Ovary (tissue), 9 donors: ENCODE data around the gene EHMT1. TPM values are rescaled to one million over a fixed set of nuclear protein-coding genes. Genes with fewer than 3 reads are reported as not detected.

Experiments used
- DNase-seq, 5 donors: peaks; one replicate each; pipeline ENCODE4 v3.0.0-alpha.2; 2019 to 2020
- H3K27ac ChIP-seq, 2 donors: fragments of 200-600 bp; one replicate each; pipeline versions ENCODE4 v1.5.1 to v1.8.0; 2019 to 2022
- H3K27me3 ChIP-seq: fragments of 200-600 bp; one replicate; pipeline ENCODE4 v1.8.0; 2022
- H3K36me3 ChIP-seq: fragments of 200-600 bp; sonication (generic); one replicate; pipeline ENCODE4 v1.5.1; 2019
- H3K4me1 ChIP-seq: one replicate; pipeline ENCODE4 v1.8.1; 2013; ENCODE audit warnings: mild to moderate bottlenecking, moderate library complexity; ENCODE audit not compliant: insufficient read depth
- H3K4me3 ChIP-seq: fragments of 200-600 bp; sonication (generic); one replicate; pipeline ENCODE4 v1.5.1; 2017
- H3K9me3 ChIP-seq, 2 donors: fragments of 200-600 bp in 1 of 2; sonication (generic) in 1 of 2; one replicate each; pipeline versions ENCODE4 v1.5.1 to v1.8.1; 2013 to 2019; ENCODE audit warnings: mild to moderate bottlenecking in 1 of 2, moderate library complexity in 1 of 2
- CTCF ChIP-seq, 3 donors: fragments of 450-650 bp in 2 of 3; fragments of 200-600 bp in 1 of 3; IDR thresholded peaks; one replicate each; pipeline versions ENCODE4 v1.5.1 to v1.8.0; 2016 to 2022; ENCODE audit warnings: antibody characterized with exemption in 3 of 3, mild to moderate bottlenecking in 1 of 3
- EP300 ChIP-seq: sonication (generic); formaldehyde crosslinking; IDR thresholded peaks from one replicate; pipeline ENCODE4 v1.6.1; 2017; ENCODE audit warnings: antibody characterized with exemption
- POLR2A ChIP-seq: fragments of 450-650 bp; IDR thresholded peaks from one replicate; pipeline ENCODE4 v1.6.1; 2017; ENCODE audit warnings: antibody characterized with exemption, mild to moderate bottlenecking, moderate library complexity
- WGBS, 3 donors: extraction: QIAGEN DNeasy Blood & Tissue Kit in 1 of 3; methylation state at CpG; one replicate each; pipeline versions ENCODE4 v1.1.5 to v1.1.7; 2013 to 2017; 5-methylcytosine and 5-hydroxymethylcytosine counted together
- intact Hi-C, 4 donors: fragments of 100-400 bp; cut with DNase I; formaldehyde crosslinking; loops; one replicate each; pipeline versions ENCODE4 v1.11.0 to v1.15.1; 2022 to 2023
- polyA plus RNA-seq, 2 donors: library from polyadenylated mRNA; stranded (reverse); fragments of 200-250 nt in 1 of 2; fragments of 350-450 nt in 1 of 2; fragmentation: Illumina TruSeq in 1 of 2; extraction: RNeasy Lipid Tissue Mini Kit (QIAGEN cat#74804) in 1 of 2; gene quantifications; one replicate each; pipeline ENCODE4 v1.2.3, GENCODE V29; 2013 to 2014
- total RNA-seq, 7 donors: library from RNA; depleted of rRNA in 2 of 7; stranded (reverse); fragments of >200 nt in 2 of 7; fragmentation: NEBNext Ultra II Directional in 3 of 7; extraction: Animal tissue kit (Norgen Biotek cat#: 25700) in 3 of 7; gene quantifications; one replicate each; pipeline versions ENCODE4 v1.1.0 to v1.2.4, GENCODE V29; 2016 to 2023
- donor health status: DM: no; HTN: no; CAD: no; lungs with moderate emphysema.
- donor health status: DM: no; HTN: no; CAD: no.
- donor health status: Bipolar disorder and iron deficiency.
- donor health status: DM: yes; HTN: yes; CAD: no.
- donor health status: DM: no; HTN: no; CAD: no.
- donor health status: DM: yes; HTN: yes; CAD: no.

The EHMT1 gene
- total and polyA plus RNA-seq, 9 donors, result 40.8 to 98.5 (median 77.9) TPM

- no peak for DNase-seq
- H3K27ac ChIP-seq, result no peak overlapping the region
- peaks cover 2% of the 10 kb centered on the region for H3K4me1 ChIP-seq
- intact Hi-C loops, result no loop called here
- no peak overlapping the region for H3K4me3 ChIP-seq
- H3K36me3 ChIP-seq, result no peaks in the 10 kb centered on the region
- no peaks in the 10 kb centered on the region for H3K27me3 ChIP-seq
- TF ChIP-seq POLR2A, result no peak
- no peak for TF ChIP-seq CTCF (IDR thresholded peaks at IDR 0.05)
- TF ChIP-seq EP300, result no peak
- no peaks in the 10 kb centered on the region for H3K9me3 ChIP-seq
Measured at GRCh38 chr9:137727716-137728115, 108.9 kb downstream of the EHMT1 start.

DNA sequence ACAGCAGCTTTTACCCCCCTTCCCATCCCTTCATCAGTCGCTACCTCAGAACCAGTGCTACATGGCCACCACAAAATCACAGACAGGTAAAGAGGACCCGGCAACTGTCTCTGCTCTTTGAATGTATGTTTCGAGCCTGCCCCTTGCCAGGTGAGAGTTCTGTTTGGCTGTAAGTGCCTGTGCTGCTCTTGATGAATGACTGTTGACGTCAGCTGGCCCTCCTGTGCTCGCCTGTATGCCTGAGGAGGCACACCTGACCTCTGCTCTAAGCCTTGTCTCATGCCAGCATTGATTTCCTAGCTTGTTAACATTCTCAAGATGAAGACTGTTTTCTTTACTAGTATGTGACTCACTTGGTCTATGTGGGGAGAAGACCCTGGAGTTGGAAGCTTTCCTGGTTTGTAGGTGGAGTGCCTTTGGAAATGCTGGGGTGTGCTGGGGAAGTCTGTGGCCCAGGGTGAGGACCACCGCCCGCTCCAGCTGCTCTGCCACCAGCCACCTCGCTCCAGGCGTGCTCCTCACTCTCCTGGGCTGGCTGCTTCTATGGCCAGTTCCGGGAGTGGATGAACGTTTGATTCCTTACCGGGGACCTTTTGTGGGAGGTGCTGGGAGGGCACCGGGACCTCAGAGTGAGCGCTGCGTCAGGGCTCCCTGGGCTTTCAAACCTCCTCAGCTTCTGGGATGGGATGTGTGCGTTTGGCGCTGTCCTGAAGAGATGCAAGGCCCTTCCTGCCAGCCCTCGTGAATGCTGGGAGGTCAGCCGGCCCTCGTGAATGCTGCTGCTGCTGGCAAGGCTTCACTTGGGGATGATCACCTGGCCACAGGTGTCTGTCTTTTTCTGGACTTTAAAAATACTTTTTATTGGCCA, 109.9 kb downstream of the EHMT1 start:
- Histone ChIP-seq H3K4me3 (no peak overlapping the region), H3K27me3 (no peaks in the 10 kb centered on the region), H3K36me3 (no peaks in the 10 kb centered on the region), H3K4me1 (peaks cover 2% of the 10 kb centered on the region), H3K27ac (no peak overlapping the region), H3K9me3 (no peaks in the 10 kb centered on the region)
- 92 to 93% (median 93%) methylated on average over 20 of the region's 20 CpGs for WGBS, 3 donors
- no peak for DNase-seq
- TF ChIP-seq CTCF (IDR thresholded peaks at IDR 0.05), result no peak
- no peak for TF ChIP-seq POLR2A
- TF ChIP-seq EP300, result no peak
- intact Hi-C loops, result no loop called here

DNA sequence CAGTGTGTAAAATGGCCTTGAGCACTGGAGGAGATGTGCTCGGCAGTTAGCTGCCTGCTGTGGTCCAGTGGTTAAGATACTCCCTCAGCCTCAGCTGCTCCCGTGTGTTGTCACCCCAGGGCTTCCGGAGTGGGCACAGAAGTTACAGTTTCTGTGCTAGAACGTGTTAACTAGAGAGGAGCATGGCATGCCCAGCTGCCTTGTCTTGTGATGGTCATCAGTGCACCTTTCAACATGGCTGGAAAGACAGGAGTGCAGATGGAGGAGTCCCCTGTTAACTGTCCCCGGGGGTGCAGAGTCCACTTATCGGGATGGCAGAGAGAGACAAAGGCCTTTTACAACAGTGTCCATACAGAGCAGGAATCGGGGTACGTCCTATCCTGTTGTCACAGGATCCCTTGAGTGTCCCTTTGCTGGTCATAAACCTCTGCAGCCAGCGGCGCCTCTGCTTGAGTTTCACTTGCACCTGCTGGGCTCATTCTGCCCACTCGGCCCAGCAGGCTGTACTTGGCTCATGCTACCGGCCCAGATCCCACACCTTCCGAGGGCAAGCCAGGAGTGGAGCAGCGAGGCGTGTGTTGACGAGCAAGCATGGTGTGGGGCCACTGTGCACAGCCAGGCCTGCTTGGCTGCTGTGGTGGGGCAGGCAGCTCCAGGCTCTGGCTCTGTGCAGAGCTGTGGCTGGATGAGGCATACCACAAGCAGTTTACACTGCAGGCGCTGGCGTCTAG, 112.6 kb downstream of the EHMT1 start:
- Histone ChIP-seq H3K9me3 (no peaks in the 10 kb centered on the region), H3K4me3 (no peak overlapping the region), H3K36me3 (no peaks in the 10 kb centered on the region), H3K27ac (no peak overlapping the region), H3K27me3 (no peaks in the 10 kb centered on the region), H3K4me1 (no peaks in the 10 kb centered on the region)
- TF ChIP-seq EP300 (no peak), POLR2A (no peak), CTCF (IDR thresholded peaks at IDR 0.05) (no peak)
- peak in 1 of 5 donors; percentile 21 for DNase-seq
- WGBS, 3 donors, result 83 to 90% (median 89%) methylated on average over 18 of the region's 18 CpGs
- intact Hi-C loops, result no loop called here

DNA sequence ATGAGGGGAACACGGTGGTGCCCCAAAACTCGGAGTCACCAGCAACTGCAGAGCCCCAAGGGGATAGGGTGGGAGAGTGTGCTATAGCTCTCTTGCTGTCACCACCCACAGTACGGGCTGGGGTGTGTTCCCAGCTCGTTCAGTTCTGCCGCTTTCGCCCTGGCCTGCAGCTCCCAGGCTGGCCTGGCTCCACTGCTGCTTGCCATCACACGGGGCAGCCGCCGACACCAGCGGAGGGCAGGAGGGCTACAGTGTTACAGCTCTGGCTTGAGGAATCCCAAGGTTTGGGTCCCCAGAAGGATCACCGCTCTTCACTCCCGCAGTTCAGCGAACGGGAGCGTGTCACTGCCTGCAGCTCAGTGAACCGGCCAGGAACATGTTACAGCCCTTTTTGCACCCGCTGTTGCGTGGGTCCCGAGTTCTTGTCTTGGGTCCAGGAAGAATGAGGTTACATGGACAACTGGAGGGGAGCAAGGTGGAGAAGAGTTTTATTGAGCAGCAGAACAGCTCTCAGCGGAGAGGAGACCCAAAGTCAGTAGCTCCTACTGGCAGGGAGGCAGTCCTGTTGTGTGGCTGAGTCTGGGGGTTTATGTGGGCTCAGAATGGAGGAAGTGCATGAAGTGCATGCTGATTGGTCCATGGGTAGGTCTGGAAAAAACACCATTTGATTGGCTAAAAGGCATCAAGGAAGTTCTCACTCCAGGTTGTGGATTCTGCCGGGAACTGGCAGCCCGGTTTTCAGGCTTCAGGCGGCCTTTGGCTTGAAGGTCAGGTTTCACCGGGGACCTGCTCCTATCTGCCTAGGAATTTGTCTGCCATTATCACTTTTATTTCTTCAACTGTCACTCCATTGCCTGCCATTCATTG, 113.4 kb downstream of the EHMT1 start:
- Histone ChIP-seq H3K27ac (no peak overlapping the region), H3K27me3 (no peaks in the 10 kb centered on the region), H3K4me3 (no peak overlapping the region), H3K4me1 (no peaks in the 10 kb centered on the region), H3K9me3 (no peaks in the 10 kb centered on the region), H3K36me3 (no peaks in the 10 kb centered on the region)
- WGBS, 3 donors, result 97 to 98% (median 98%) methylated on average over 24 of the region's 24 CpGs
- intact Hi-C loops, result no loop called here
- no peak for TF ChIP-seq POLR2A
- TF ChIP-seq CTCF (IDR thresholded peaks at IDR 0.05), result no peak
- TF ChIP-seq EP300, result no peak
- no peak for DNase-seq
